COLO829 (cell line): Measurements from ENCODE around the gene SMYD1.

Experiments
- DNase-seq: peaks from one replicate; pipeline ENCODE4 v3.0.0; 2012; ENCODE audit warnings: low spot score

The SMYD1 gene

GRCh38 chr2:88057437-88057844 is 10.2 kb upstream of the SMYD1 start:
- no peak for DNase-seq

GRCh38 chr2:88058191-88058590 is 9.4 kb upstream of the SMYD1 start:
- DNase-seq: no peak

- peak; percentile 73 for DNase-seq
These were observed 7.4 kb upstream of the SMYD1 start for GRCh38 chr2:88059979-88060906.

- no peak for DNase-seq
These were observed 6.7 kb upstream of the SMYD1 start for GRCh38 chr2:88060907-88061275.

GRCh38 chr2:88061295-88061694 is 6.3 kb upstream of the SMYD1 start:
- no peak for DNase-seq

- DNase-seq: no peak
These were observed 1.1 kb upstream of the SMYD1 start for GRCh38 chr2:88066543-88066942.

- DNase-seq: no peak
These were observed 436 bp upstream of the SMYD1 start for GRCh38 chr2:88067189-88067588.

GRCh38 chr2:88068044-88068443 is 419 bp downstream of the SMYD1 start:
- no peak for DNase-seq

GRCh38 chr2:88069117-88069516 is 1.5 kb downstream of the SMYD1 start:
- no peak for DNase-seq

- DNase-seq: no peak
These were observed 2.4 kb downstream of the SMYD1 start for GRCh38 chr2:88070055-88070454.

GRCh38 chr2:88071365-88071764 is 3.7 kb downstream of the SMYD1 start:
- no peak for DNase-seq

- DNase-seq: no peak
These were observed 6.5 kb downstream of the SMYD1 start for GRCh38 chr2:88074150-88074549.

GRCh38 chr2:88074854-88075292 is 7.2 kb downstream of the SMYD1 start:
- DNase-seq: no peak

GRCh38 chr2:88077080-88077479 is 9.5 kb downstream of the SMYD1 start:
- no peak for DNase-seq

GRCh38 chr2:88078643-88079172 is 11.1 kb downstream of the SMYD1 start:
- DNase-seq: no peak

- DNase-seq: no peak
These were observed 12.9 kb downstream of the SMYD1 start for GRCh38 chr2:88080545-88080944.

GRCh38 chr2:88081924-88082608 is 14.4 kb downstream of the SMYD1 start:
- no peak for DNase-seq

- peak; percentile 78 for DNase-seq
These were observed 15.2 kb downstream of the SMYD1 start for GRCh38 chr2:88082781-88083180.

GRCh38 chr2:88085099-88085498 is 17.5 kb downstream of the SMYD1 start:
- DNase-seq: no peak

GRCh38 chr2:88085602-88086001 is 18.0 kb downstream of the SMYD1 start:
- DNase-seq: no peak

GRCh38 chr2:88086401-88086800 is 18.8 kb downstream of the SMYD1 start:
- DNase-seq: no peak

- DNase-seq: no peak
These were observed 19.4 kb downstream of the SMYD1 start for GRCh38 chr2:88087073-88087472.

- no peak for DNase-seq
These were observed 20.1 kb downstream of the SMYD1 start for GRCh38 chr2:88087763-88088162.
